ENCODE measurements around the gene TRNP1. TPM values are rescaled to one million over a fixed set of nuclear protein-coding genes. Genes with fewer than 3 reads are reported as not detected.

Gene TRNP1
- total RNA-seq, 4 donors from 2014 or later = 14.9 to 29.4 (median 20.2) TPM

- intact Hi-C loops (cut with DNase I; ENCODE audit: low total_unique reads) = no loop called here
- TF ChIP-seq POLR2A (IDR thresholded peaks at IDR 0.05) (no peak), CTCF (IDR thresholded peaks at IDR 0.05) (no peak)
- 49 to 54% methylated on average over 9 of the region's 9 CpGs for WGBS, 2 donors
- DNase-seq (ENCODE audit: low spot score in 2 of 2) = no peak
- H3K4me3 ChIP-seq (ENCODE audit: low read depth, poor library complexity, severe bottlenecking) = no peak overlapping the region
Observed at GRCh38 chr1:27007909-27008582, 14.6 kb downstream of the TRNP1 start.

- DNase-seq (ENCODE audit: low spot score in 2 of 2) = peak in 1 of 2 donors; percentile 64
- TF ChIP-seq CTCF (IDR thresholded peaks at IDR 0.05) (no peak), POLR2A (IDR thresholded peaks at IDR 0.05) (no peak)
- intact Hi-C loops (cut with DNase I; ENCODE audit: low total_unique reads) = no loop called here
- no peak overlapping the region for H3K4me3 ChIP-seq (ENCODE audit: low read depth, poor library complexity, severe bottlenecking)
- WGBS, 2 donors = 32 to 45% methylated on average over 5 to 6 of the region's 6 CpGs
Observed at GRCh38 chr1:27009601-27010197, 16.2 kb downstream of the TRNP1 start.

GRCh38 chr1:27010226-27010994 is 16.9 kb downstream of the TRNP1 start:
- H3K4me3 ChIP-seq (ENCODE audit: low read depth, poor library complexity, severe bottlenecking) = no peak overlapping the region
- 42 to 56% methylated on average over 3 to 5 of the region's 5 CpGs for WGBS, 2 donors
- intact Hi-C loops (cut with DNase I; ENCODE audit: low total_unique reads) = no loop called here
- no peak for DNase-seq (ENCODE audit: low spot score in 2 of 2)
- no peak for TF ChIP-seq CTCF (IDR thresholded peaks at IDR 0.05)
- no peak for TF ChIP-seq POLR2A (IDR thresholded peaks at IDR 0.05)

GRCh38 chr1:27011058-27011764 is 17.7 kb downstream of the TRNP1 start:
- WGBS, 2 donors = 47 to 50% methylated on average over 15 of the region's 15 CpGs
- peak overlapping the region; percentile 44 for H3K4me3 ChIP-seq (ENCODE audit: low read depth, poor library complexity, severe bottlenecking)
- TF ChIP-seq CTCF (IDR thresholded peaks at IDR 0.05) (no peak), POLR2A (IDR thresholded peaks at IDR 0.05) (no peak)
- intact Hi-C loops (cut with DNase I; ENCODE audit: low total_unique reads) = no loop called here
- no peak for DNase-seq (ENCODE audit: low spot score in 2 of 2)

- intact Hi-C loops (cut with DNase I; ENCODE audit: low total_unique reads) = no loop called here
- no peak for DNase-seq (ENCODE audit: low spot score in 2 of 2)
- 11 to 23% methylated on average over 19 to 22 of the region's 24 CpGs for WGBS, 2 donors
- TF ChIP-seq CTCF (IDR thresholded peaks at IDR 0.05) (no peak), POLR2A (IDR thresholded peaks at IDR 0.05) (no peak)
- peak overlapping the region; percentile 44 for H3K4me3 ChIP-seq (ENCODE audit: low read depth, poor library complexity, severe bottlenecking)
Observed at GRCh38 chr1:27011976-27012563, 18.6 kb downstream of the TRNP1 start.

All from lower leg skin (tissue), 4 donors.